ENCODE measurements around the gene TNFRSF14.
"Not testable (repeated sequence)": the region's sequence is repeated elsewhere in the genome, so short reads cannot be mapped to it uniquely, and the experiment has no call there.

TNFRSF14 gene

GRCh38 chr1:2553076-2553475, 3.1 kb upstream of the TNFRSF14 start:
- ATAC-seq; DNase-seq (ENCODE audit: low spot score in 2 of 2); H3K9me3 Mint-ChIP-seq; H3K27ac Mint-ChIP-seq; H3K4me3 Mint-ChIP-seq: not testable (repeated sequence)
- Mint-ChIP-seq H3K36me3 (peaks cover 35% of the 10 kb centered on the region), H3K4me1 (peaks cover 47% of the 10 kb centered on the region)

GRCh38 chr1:2553871-2554620, 2.1 kb upstream of the TNFRSF14 start:
- ATAC-seq (no peak), DNase-seq (ENCODE audit: low spot score in 2 of 2) (no peak)
- Mint-ChIP-seq H3K27ac (peak overlapping the region; percentile 99), H3K4me3 (peak overlapping the region; percentile 99), H3K36me3 (peaks cover 35% of the 10 kb centered on the region), H3K4me1 (peaks cover 52% of the 10 kb centered on the region), H3K9me3 (no peaks in the 10 kb centered on the region)

GRCh38 chr1:2554621-2555387, 1.4 kb upstream of the TNFRSF14 start:
- Mint-ChIP-seq H3K27ac (peak overlapping the region; percentile 99), H3K36me3 (peaks cover 36% of the 10 kb centered on the region), H3K4me1 (peaks cover 46% of the 10 kb centered on the region), H3K4me3 (peak overlapping the region; percentile 99), H3K9me3 (no peaks in the 10 kb centered on the region)
- DNase-seq (ENCODE audit: low spot score in 2 of 2) (peak in 1 of 2 donors; percentile 65), ATAC-seq (no peak)

DNA sequence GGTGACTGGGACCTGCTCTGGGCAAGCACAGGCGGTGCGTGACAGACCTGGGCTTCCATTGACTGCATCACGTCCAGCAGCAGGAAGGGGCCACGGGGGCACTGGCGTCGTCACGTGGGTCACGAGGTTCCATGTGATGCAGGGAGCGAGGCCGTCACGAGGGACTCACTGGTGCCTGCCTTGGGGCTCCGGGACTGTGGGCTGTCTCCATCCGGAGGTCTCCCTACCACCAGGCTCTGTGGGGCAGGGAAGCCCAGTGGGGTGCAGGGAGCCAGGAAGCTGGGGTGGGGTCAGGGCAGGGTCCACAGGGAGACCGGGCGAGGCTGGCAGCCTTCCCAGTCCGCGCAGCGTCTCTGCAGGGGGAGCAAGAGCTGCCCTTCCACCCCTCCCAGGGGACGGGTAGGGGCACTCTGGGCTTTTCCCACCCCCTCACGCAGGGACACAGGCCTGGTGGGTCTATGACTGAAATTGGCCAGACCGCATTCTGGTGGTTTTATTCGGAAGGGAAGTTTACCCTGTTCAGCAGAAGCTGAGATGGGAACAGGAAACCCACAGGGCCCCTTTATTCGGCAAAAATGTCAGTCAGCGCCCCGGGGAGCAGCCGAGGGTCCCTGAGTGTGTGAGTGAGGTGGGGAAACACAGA, 416 bp upstream of the TNFRSF14 start:
- Mint-ChIP-seq H3K9me3 (no peaks in the 10 kb centered on the region), H3K4me3 (peak overlapping the region; percentile 99), H3K27ac (peak overlapping the region; percentile 99), H3K4me1 (peaks cover 46% of the 10 kb centered on the region), H3K36me3 (peaks cover 46% of the 10 kb centered on the region)
- ATAC-seq (peak; percentile 82), DNase-seq (ENCODE audit: low spot score in 2 of 2) (peak; percentile 71 to 91)

DNA sequence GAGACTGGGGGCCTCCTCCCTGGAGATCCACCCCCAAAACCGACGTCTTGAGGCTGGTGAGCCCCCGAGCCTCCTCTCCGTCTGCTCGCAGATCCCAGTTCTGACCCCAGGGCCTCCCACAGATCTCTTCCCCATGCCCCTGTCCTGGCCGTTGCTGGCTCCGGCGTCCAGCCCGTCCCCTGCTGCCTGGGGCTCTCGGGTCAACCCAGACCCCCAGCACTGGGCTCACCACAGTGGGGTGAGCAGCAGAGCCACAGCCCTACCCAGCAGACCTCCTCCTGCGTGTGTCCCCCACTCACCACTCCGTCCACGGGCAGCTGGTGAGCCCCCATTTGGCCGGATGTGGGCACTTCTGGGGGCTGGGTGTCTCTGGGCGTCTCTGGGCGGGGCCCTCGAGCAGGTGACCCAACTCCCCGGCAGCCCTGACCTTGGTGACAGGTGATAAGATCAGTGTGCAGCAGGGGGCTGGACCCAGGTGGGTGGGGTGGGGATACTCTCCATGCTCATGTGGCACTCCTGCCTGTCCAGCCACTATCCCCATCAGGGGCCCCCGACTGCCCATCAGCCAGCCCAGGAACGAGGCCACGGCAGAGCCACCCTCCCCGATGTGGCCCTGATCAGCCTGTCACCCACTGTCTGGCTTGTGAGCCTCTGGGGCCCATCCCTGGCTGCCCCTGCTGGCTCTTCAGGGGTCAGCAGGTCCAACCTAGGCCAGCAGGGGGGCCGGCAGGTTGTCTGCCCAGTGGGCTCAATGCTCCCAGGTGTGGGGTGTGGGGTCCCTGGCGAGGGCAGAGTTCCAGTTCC, 709 bp downstream of the TNFRSF14 start:
- peak overlapping the region; percentile 99 for H3K4me3 Mint-ChIP-seq
- H3K27ac Mint-ChIP-seq, result peak overlapping the region; percentile 99
- ATAC-seq (peak; percentile 3), DNase-seq (ENCODE audit: low spot score in 2 of 2) (peak in 1 of 2 donors; percentile 77)
- H3K4me1 Mint-ChIP-seq, result peaks cover 56% of the 10 kb centered on the region
- no peaks in the 10 kb centered on the region for H3K9me3 Mint-ChIP-seq
- peaks cover 57% of the 10 kb centered on the region for H3K36me3 Mint-ChIP-seq

- peak overlapping the region; percentile 99 for H3K27ac Mint-ChIP-seq
- DNase-seq (ENCODE audit: low spot score in 2 of 2) (no peak), ATAC-seq (no peak)
- no peaks in the 10 kb centered on the region for H3K9me3 Mint-ChIP-seq
- H3K36me3 Mint-ChIP-seq, result peaks cover 66% of the 10 kb centered on the region
- H3K4me1 Mint-ChIP-seq, result peaks cover 59% of the 10 kb centered on the region
- H3K4me3 Mint-ChIP-seq, result peak overlapping the region; percentile 99
Observed at GRCh38 chr1:2557482-2558400, 1.6 kb downstream of the TNFRSF14 start.

- Mint-ChIP-seq H3K4me3 (peak overlapping the region; percentile 99), H3K4me1 (peaks cover 63% of the 10 kb centered on the region), H3K27ac (peak overlapping the region; percentile 99), H3K36me3 (peaks cover 72% of the 10 kb centered on the region), H3K9me3 (no peaks in the 10 kb centered on the region)
- ATAC-seq, result no peak
- no peak for DNase-seq (ENCODE audit: low spot score in 2 of 2)
Observed at GRCh38 chr1:2558420-2558819, 2.2 kb downstream of the TNFRSF14 start.

GRCh38 chr1:2558861-2559260, 2.7 kb downstream of the TNFRSF14 start:
- Mint-ChIP-seq H3K4me1 (peaks cover 62% of the 10 kb centered on the region), H3K4me3 (peak overlapping the region; percentile 99), H3K36me3 (peaks cover 75% of the 10 kb centered on the region), H3K9me3 (no peaks in the 10 kb centered on the region), H3K27ac (peak overlapping the region; percentile 99)
- ATAC-seq, result no peak
- no peak for DNase-seq (ENCODE audit: low spot score in 2 of 2)

DNA sequence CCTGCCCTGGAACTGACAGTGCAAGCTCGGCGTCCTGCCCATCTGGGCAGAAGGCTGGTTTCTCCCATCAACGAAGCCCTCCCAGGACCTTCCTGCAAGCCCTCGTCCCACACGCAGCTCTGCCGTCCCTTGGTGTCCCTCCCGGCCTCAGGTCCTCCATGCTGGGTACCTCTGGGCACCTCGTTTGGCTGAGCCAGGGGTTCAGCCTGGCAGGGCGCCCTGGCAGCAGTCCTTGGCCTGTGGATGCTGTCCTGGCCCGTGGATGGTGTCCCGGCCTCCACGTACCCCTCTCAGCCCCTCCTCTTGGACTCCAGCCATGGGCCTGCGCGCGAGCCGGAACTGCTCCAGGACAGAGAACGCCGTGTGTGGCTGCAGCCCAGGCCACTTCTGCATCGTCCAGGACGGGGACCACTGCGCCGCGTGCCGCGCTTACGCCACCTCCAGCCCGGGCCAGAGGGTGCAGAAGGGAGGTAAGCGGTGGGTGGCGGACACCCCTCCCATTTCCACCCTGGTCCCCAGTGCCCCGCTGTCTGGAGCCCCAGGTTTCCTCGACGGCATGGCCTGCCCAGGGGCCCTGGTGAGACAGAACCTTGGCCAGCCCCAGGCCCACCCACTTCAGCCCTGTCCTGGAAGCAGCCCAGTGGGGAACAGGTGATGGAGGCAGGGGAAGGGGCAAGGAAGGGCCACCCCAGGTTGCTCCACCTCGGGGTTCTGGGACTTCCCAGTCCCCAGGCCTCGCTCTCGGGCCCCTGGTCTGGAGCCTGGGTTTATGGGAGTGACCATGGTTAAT, 3.5 kb downstream of the TNFRSF14 start:
- no peak for DNase-seq (ENCODE audit: low spot score in 2 of 2)
- no peak overlapping the region for H3K4me3 Mint-ChIP-seq
- no peak for ATAC-seq
- peaks cover 76% of the 10 kb centered on the region for H3K36me3 Mint-ChIP-seq
- no peaks in the 10 kb centered on the region for H3K9me3 Mint-ChIP-seq
- H3K4me1 Mint-ChIP-seq, result peaks cover 62% of the 10 kb centered on the region
- H3K27ac Mint-ChIP-seq, result no peak overlapping the region

DNA sequence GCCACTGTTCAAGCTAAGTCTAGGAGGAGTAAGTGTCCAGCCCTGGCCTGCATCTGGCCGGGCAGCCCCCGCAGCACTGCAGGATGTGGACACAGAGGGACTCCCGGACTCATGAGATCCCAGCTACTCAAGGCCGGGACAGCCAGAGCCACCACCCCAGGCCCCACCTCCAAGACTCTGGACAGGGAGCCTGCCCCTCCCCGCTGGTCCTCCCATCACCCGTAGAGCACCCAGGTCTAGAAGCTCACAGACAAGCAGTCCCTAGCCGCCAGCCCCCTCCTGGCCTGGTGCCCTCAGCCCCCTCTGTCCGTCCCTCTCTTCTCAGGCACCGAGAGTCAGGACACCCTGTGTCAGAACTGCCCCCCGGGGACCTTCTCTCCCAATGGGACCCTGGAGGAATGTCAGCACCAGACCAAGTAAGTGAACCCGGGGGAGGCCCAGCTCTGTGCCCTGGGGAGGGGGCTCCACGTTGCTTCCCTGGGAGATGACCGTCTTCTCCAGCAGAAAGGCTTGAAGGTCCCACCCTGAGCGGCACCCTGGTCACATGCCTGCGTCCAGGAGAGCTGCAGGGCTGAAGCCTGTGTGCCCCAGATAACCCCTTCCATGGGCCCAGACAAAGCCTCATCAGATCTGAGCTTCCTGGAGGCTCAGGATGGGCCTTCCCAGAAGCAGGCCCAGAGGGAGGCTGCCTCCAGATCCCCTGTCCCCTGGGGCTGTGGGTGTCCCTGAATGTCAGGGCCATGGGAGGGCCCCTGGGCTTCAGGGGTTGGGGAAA, 4.3 kb downstream of the TNFRSF14 start:
- DNase-seq (ENCODE audit: low spot score in 2 of 2) (no peak), ATAC-seq (no peak)
- Mint-ChIP-seq H3K4me1 (peaks cover 63% of the 10 kb centered on the region), H3K4me3 (peak overlapping the region; percentile 10), H3K9me3 (no peaks in the 10 kb centered on the region), H3K27ac (peak overlapping the region; percentile 71), H3K36me3 (peaks cover 82% of the 10 kb centered on the region)

GRCh38 chr1:2561446-2561845, 5.3 kb downstream of the TNFRSF14 start:
- H3K27ac Mint-ChIP-seq, result peak overlapping the region; percentile 71
- peak overlapping the region; percentile 10 for H3K4me3 Mint-ChIP-seq
- peaks cover 74% of the 10 kb centered on the region for H3K36me3 Mint-ChIP-seq
- DNase-seq (ENCODE audit: low spot score in 2 of 2), result no peak
- no peaks in the 10 kb centered on the region for H3K9me3 Mint-ChIP-seq
- H3K4me1 Mint-ChIP-seq, result peaks cover 65% of the 10 kb centered on the region
- no peak for ATAC-seq

DNA sequence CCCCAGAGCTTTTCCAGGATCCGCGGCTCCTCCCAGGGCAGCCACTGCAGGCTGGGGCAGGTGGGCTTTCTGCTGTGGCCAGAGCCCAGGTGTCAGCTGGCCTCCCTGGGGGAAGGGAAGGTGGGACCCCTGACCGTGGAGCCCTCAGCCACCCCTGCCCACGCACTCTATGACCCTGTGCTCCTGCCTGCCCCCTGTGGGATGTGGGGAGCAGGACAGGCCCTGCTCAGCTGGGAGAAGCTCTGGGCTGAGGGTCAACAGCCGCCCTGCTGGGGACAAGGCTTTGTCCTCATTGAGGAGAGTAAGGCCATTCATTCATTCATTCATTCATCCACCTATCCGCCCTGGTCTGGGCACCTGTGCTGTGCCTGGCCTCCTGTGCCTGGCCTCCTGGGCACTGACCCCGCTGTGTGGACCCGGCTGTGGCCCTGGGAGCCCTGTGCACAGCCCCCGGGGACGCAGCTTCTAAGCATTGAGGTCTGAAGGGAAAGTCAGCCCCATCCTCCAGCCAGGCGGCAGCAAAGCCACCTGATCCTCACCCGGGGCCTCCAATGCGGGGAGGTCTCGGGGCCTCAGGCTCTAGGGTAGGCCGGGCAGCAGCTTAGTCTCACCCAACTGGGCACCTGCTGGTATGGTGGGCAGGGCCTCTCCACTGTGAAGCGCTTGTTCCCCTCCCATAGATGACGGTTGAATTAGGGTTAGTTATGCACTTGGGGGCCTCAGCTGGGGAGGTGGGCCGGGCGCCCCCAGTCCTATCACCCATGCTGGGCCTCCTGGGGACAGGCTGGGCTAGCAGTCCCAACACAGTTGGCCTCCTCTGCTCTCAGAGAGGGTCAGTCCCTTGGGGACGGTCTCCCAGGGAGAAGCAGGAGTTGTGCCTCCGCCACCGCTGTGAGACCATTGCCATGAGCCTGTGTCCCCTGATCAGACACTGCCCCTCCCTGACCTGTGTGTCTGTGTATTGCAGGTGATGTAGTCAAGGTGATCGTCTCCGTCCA, 6.0 kb downstream of the TNFRSF14 start:
- Mint-ChIP-seq H3K27ac (peak overlapping the region; percentile 71), H3K4me1 (peaks cover 63% of the 10 kb centered on the region), H3K4me3 (no peak overlapping the region), H3K9me3 (no peaks in the 10 kb centered on the region), H3K36me3 (peaks cover 71% of the 10 kb centered on the region)
- no peak for DNase-seq (ENCODE audit: low spot score in 2 of 2)
- peak; percentile 53 for ATAC-seq

Data from stimulated activated effector memory CD8-positive, alpha-beta T cell treated with anti-CD3 and anti-CD28 coated beads, Interleukin-12 subunit alpha, Interleukin-12 subunit beta, amount 100 ng/mL, for 72 hours (primary cell).